Neural cell (in vitro differentiated cells): ENCODE measurements around the gene ZCCHC17. TPM values are rescaled to one million over a fixed set of nuclear protein-coding genes. Genes with fewer than 3 reads are reported as not detected.

Experiments
- H2AFZ ChIP-seq: fragments of 200-600, 300-800 bp; sonication (generic), shearing (Covaris generic); 2 replicates; pipeline ENCODE4 v1.6.0; 2014; ENCODE audit warnings: low read depth, mild to moderate bottlenecking, antibody characterized with exemption, low read length, moderate library complexity
- H3F3A ChIP-seq: fragments of 200-600 bp; shearing (Covaris generic); 2 replicates; pipeline ENCODE4 v1.6.1; 2016; ENCODE audit warnings: mild to moderate bottlenecking, moderate library complexity, mixed read lengths, antibody characterized with exemption, low read length; ENCODE audit not compliant: insufficient read depth, poor library complexity, severe bottlenecking
- H3K27ac ChIP-seq: fragments of 200-600, 300-800 bp; sonication (generic), shearing (Covaris generic); 2 replicates; pipeline ENCODE4 v1.5.1; 2014; ENCODE audit warnings: mild to moderate bottlenecking, low read length, moderate library complexity
- H3K27me3 ChIP-seq: fragments of 300-800, 200-600 bp; sonication (generic), shearing (Covaris generic); 2 replicates; pipeline ENCODE4 v1.6.0; 2014; ENCODE audit warnings: mild to moderate bottlenecking, low read depth, low read length, moderate library complexity; ENCODE audit not compliant: insufficient read depth
- H3K36me3 ChIP-seq: fragments of 300-800, 200-600 bp; sonication (generic), shearing (Covaris generic); 2 replicates; pipeline ENCODE4 v1.5.1; 2014; ENCODE audit warnings: mild to moderate bottlenecking, antibody characterized with exemption, low read length, moderate library complexity; ENCODE audit not compliant: insufficient read depth
- H3K4me2 ChIP-seq: fragments of 300-800, 200-600 bp; sonication (generic), shearing (Covaris generic); 2 replicates; pipeline ENCODE4 v1.6.0; 2014; ENCODE audit warnings: mild to moderate bottlenecking, low read length
- H3K4me3 ChIP-seq: fragments of 300-800, 200-600 bp; sonication (generic), shearing (Covaris generic); 2 replicates; pipeline ENCODE4 v1.5.1; 2014; ENCODE audit warnings: mild to moderate bottlenecking, low read length, moderate library complexity
- H3K79me2 ChIP-seq: fragments of 200-600 bp; shearing (Covaris generic); replicated peaks from 2 replicates; pipeline ENCODE4 v1.6.0; 2014; ENCODE audit warnings: mild to moderate bottlenecking, low read length, moderate library complexity; ENCODE audit not compliant: insufficient read depth
- H3K9ac ChIP-seq: fragments of 300-800, 200-600 bp; sonication (generic), shearing (Covaris generic); 2 replicates; pipeline ENCODE4 v1.6.1; 2016; ENCODE audit warnings: mild to moderate bottlenecking, low read length, mixed read lengths
- H3K9me2 ChIP-seq: fragments of 200-600 bp; shearing (Covaris generic); 2 replicates; pipeline ENCODE4 v1.6.1; 2016; ENCODE audit warnings: mild to moderate bottlenecking, low read length, mixed read lengths; ENCODE audit not compliant: insufficient read depth
- H3K9me3 ChIP-seq: fragments of 200-600, 300-800 bp; sonication (generic), shearing (Covaris generic); 2 replicates; pipeline ENCODE4 v1.6.1; 2016; ENCODE audit warnings: mild to moderate bottlenecking, mixed run types, low read length, moderate library complexity, mixed read lengths
- H4K20me1 ChIP-seq: fragments of 200-600 bp; shearing (Covaris generic); 2 replicates; pipeline ENCODE4 v1.6.1; 2016; ENCODE audit warnings: mild to moderate bottlenecking, mixed run types; ENCODE audit not compliant: insufficient read depth
- EP300 ChIP-seq: fragments of 450-650 bp; conservative IDR thresholded peaks from 2 replicates; pipeline ENCODE4 v1.6.1; 2014; ENCODE audit warnings: antibody characterized with exemption, mild to moderate bottlenecking, moderate library complexity; ENCODE audit not compliant: poor library complexity, severe bottlenecking
- EZH2 ChIP-seq: fragments of 200-600, 300-800 bp; shearing (Covaris generic), sonication (generic); IDR thresholded peaks from 2 replicates; pipeline ENCODE4 v1.6.1; 2014; ENCODE audit warnings: antibody characterized with exemption, low read length, borderline replicate concordance, mild to moderate bottlenecking; ENCODE audit not compliant: insufficient read depth, poor library complexity, severe bottlenecking
- MXI1 ChIP-seq: fragments of 450-650 bp; conservative IDR thresholded peaks from 2 replicates; pipeline ENCODE4 v1.6.1; 2014; ENCODE audit warnings: antibody characterized with exemption, mild to moderate bottlenecking; ENCODE audit not compliant: poor library complexity, severe bottlenecking
- POLR2AphosphoS5 ChIP-seq: IDR thresholded peaks from 2 replicates; pipeline ENCODE4 v1.6.1; 2012
- RAD21 ChIP-seq: fragments of 450-650 bp; conservative IDR thresholded peaks from 2 replicates; pipeline ENCODE4 v1.6.1; 2014; ENCODE audit warnings: antibody characterized with exemption, mild to moderate bottlenecking, moderate library complexity
- SMC3 ChIP-seq: fragments of 450-650 bp; conservative IDR thresholded peaks from 2 replicates; pipeline ENCODE4 v1.6.1; 2014; ENCODE audit warnings: antibody characterized with exemption, mild to moderate bottlenecking, moderate library complexity; ENCODE audit not compliant: poor library complexity
- TAF1 ChIP-seq: IDR thresholded peaks from 2 replicates; pipeline ENCODE4 v1.6.1; 2012; ENCODE audit warnings: low read depth
- polyA plus RNA-seq: library from polyadenylated mRNA; depleted of rRNA; stranded (reverse); fragments of >200 nt; gene quantifications from 2 replicates; pipeline ENCODE4 v1.2.3, GENCODE V29; 2014
- TF ChIP-seq, protein P1 (sequence below): fragments of 450-650 bp; IDR thresholded peaks from 2 replicates; pipeline ENCODE4 v1.5.1; 2014; ENCODE audit warnings: antibody characterized with exemption, mild to moderate bottlenecking, moderate library complexity; ENCODE audit not compliant: poor library complexity, severe bottlenecking
- TF ChIP-seq, protein P2 (sequence below): IDR thresholded peaks from 2 replicates; pipeline ENCODE4 v1.6.1; 2012; ENCODE audit warnings: borderline replicate concordance

Gene ZCCHC17
- polyA plus RNA-seq, 1 donor from 2014 or later, result 146 TPM

DNA sequence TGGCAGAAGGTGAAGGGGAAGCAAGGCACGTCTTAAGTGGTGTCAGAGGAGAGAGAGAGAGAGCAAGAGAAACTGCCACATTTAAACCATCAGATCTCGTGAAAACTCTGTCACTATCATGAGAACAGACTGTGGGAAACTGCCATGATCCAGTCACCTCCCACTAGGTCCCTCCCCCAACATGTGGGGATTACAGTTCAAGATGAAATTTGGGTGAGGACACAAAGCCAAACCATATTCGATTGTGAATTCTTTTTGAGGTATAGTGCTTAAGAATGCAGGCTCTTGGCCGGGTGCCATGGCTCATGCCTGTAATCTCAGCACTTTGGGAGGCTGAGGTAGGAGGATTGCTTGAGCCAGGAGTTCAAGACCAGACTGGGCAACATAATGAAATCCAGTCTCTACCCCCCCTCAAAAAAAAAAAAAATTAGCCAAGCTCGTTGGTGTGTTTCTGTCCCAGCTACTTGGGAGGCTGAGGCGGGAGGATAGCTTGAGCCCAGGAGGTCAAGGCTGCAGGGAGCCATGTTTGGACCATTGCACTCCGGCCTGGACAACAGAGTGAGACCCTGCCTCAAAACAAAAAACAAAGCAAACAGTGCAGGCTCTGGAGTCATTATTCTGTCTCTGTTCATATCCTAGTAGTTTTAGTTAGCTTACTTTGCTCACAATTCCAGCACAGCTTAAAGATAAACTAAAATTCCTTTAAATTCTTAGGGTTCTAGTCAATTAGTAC lies 6.0 kb downstream of the ZCCHC17 start:
- no peak overlapping the region for H2AFZ ChIP-seq
- H3K27me3 ChIP-seq, result no peaks in the 10 kb centered on the region
- H3K9ac ChIP-seq, result no peak overlapping the region
- no peak overlapping the region for H3K4me3 ChIP-seq
- H3K36me3 ChIP-seq, result no peaks in the 10 kb centered on the region
- H3K9me3 ChIP-seq, result no peaks in the 10 kb centered on the region
- no peak overlapping the region for H3K4me2 ChIP-seq
- peaks cover 47% of the 10 kb centered on the region for H3K79me2 ChIP-seq
- no peaks in the 10 kb centered on the region for H4K20me1 ChIP-seq
- TF ChIP-seq RAD21 (no peak), TAF1 (no peak), POLR2AphosphoS5 (no peak), EZH2 (no peak), SMC3 (no peak), MXI1 (no peak)
- H3K27ac ChIP-seq, result no peak overlapping the region
- no peaks in the 10 kb centered on the region for H3K9me2 ChIP-seq
- H3F3A ChIP-seq, result peaks cover 2% of the 10 kb centered on the region

DNA sequence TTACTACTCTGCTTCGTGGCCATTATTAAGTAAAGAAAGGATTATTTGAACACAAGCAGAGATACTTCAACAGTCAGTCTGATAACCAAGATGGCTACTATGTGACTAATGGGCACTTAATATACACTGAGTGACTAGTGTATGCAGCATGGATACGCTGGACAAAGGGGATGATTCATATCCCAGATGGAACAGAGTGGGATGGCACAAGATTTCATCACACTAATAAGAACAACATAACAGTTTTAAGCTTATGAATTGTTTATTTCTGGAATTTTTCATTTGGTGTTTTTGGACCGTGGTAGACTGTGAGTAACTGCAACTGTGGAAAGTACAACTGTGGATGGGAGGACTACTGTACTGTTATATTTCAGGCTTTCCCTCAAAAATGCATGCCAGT lies 9.4 kb downstream of the ZCCHC17 start:
- Histone ChIP-seq H3K27me3 (no peaks in the 10 kb centered on the region), H4K20me1 (no peaks in the 10 kb centered on the region), H3K9me2 (no peaks in the 10 kb centered on the region), H3K9ac (no peak overlapping the region), H3K4me3 (no peak overlapping the region), H3K36me3 (peaks cover 7% of the 10 kb centered on the region), H3K27ac (no peak overlapping the region), H3F3A (no peaks in the 10 kb centered on the region), H3K79me2 (peaks cover 17% of the 10 kb centered on the region), H3K4me2 (no peak overlapping the region), H3K9me3 (no peaks in the 10 kb centered on the region), H2AFZ (no peak overlapping the region)
- TF ChIP-seq, protein P1, sequence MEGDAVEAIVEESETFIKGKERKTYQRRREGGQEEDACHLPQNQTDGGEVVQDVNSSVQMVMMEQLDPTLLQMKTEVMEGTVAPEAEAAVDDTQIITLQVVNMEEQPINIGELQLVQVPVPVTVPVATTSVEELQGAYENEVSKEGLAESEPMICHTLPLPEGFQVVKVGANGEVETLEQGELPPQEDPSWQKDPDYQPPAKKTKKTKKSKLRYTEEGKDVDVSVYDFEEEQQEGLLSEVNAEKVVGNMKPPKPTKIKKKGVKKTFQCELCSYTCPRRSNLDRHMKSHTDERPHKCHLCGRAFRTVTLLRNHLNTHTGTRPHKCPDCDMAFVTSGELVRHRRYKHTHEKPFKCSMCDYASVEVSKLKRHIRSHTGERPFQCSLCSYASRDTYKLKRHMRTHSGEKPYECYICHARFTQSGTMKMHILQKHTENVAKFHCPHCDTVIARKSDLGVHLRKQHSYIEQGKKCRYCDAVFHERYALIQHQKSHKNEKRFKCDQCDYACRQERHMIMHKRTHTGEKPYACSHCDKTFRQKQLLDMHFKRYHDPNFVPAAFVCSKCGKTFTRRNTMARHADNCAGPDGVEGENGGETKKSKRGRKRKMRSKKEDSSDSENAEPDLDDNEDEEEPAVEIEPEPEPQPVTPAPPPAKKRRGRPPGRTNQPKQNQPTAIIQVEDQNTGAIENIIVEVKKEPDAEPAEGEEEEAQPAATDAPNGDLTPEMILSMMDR, result no peak
- TF ChIP-seq EP300 (no peak), POLR2AphosphoS5 (no peak), RAD21 (no peak), MXI1 (no peak), TAF1 (no peak), SMC3 (no peak), EZH2 (no peak)
- TF ChIP-seq, protein P2, sequence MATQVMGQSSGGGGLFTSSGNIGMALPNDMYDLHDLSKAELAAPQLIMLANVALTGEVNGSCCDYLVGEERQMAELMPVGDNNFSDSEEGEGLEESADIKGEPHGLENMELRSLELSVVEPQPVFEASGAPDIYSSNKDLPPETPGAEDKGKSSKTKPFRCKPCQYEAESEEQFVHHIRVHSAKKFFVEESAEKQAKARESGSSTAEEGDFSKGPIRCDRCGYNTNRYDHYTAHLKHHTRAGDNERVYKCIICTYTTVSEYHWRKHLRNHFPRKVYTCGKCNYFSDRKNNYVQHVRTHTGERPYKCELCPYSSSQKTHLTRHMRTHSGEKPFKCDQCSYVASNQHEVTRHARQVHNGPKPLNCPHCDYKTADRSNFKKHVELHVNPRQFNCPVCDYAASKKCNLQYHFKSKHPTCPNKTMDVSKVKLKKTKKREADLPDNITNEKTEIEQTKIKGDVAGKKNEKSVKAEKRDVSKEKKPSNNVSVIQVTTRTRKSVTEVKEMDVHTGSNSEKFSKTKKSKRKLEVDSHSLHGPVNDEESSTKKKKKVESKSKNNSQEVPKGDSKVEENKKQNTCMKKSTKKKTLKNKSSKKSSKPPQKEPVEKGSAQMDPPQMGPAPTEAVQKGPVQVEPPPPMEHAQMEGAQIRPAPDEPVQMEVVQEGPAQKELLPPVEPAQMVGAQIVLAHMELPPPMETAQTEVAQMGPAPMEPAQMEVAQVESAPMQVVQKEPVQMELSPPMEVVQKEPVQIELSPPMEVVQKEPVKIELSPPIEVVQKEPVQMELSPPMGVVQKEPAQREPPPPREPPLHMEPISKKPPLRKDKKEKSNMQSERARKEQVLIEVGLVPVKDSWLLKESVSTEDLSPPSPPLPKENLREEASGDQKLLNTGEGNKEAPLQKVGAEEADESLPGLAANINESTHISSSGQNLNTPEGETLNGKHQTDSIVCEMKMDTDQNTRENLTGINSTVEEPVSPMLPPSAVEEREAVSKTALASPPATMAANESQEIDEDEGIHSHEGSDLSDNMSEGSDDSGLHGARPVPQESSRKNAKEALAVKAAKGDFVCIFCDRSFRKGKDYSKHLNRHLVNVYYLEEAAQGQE, result no peak
